ENCODE results near the gene ACKR2. TPM values are rescaled to one million over a fixed set of nuclear protein-coding genes. Genes with fewer than 3 reads are reported as not detected.

ACKR2 gene
- total RNA-seq, 6 experiments from 2014 or later: 0.09 to 0.10 (median 0.10) TPM; not detected in 3

DNA sequence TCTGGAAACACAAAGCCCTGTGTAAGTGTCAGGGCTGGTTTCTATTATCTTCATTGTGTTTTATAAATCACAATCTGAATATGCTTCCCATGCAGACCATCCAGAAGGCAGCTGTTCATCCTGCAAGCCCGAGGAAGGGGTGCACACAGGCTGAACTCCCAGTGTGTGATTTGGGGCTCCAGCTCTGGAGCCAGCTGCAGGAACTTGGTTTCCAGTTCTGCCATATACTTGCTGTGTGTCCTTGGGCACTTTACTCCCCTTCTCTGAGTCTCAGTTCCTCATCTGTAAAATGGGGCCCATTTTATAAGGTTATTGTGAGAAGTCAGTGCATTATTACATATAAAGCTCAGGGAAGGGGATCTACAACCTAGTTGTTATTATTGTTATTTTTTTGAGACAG, 43.8 kb downstream of the ACKR2 start:
- DNase-seq: no peak
- H3K27ac Mint-ChIP-seq: no peak overlapping the region
- TF ChIP-seq CTCF (IDR thresholded peaks at IDR 0.05): no peak
- H3K4me1 Mint-ChIP-seq (ENCODE audit: low read depth): no peaks in the 10 kb centered on the region
- H3K9me3 Mint-ChIP-seq: no peaks in the 10 kb centered on the region
- H3K27me3 Mint-ChIP-seq (ENCODE audit: insufficient read depth): peaks cover 20% of the 10 kb centered on the region
- H3K4me3 Mint-ChIP-seq: no peak overlapping the region
- no peaks in the 10 kb centered on the region for H3K36me3 Mint-ChIP-seq (ENCODE audit: low read depth)

DNA sequence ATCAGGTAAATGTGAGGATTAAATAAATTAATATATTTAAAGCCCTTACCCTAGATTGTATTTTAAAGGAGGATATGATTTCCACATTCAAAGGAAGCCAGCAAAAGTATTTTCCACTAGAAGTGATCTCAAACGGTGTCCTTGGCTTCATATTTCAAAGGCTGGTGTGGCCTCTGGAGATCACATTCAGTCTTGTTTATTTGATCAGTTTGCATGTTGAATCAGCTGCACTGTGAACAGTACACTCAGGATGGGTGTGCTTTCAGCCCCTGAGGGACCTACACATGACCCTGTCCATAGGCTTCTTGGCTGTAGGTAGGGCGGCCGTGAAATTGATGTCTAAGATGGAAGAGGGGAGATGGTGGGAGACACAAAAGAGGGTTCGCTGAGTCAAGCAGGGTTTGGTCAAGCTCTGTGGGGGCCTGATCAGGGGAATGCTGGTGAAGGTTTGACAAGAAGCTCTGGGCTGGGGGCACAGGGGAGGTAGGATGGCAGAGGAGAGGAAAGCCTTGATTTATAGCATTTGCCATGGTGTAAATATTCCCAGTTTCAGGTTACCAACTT, 44.6 kb downstream of the ACKR2 start:
- Mint-ChIP-seq H3K27me3 (ENCODE audit: insufficient read depth) (peaks cover 25% of the 10 kb centered on the region), H3K27ac (no peak overlapping the region), H3K4me1 (ENCODE audit: low read depth) (no peaks in the 10 kb centered on the region), H3K4me3 (no peak overlapping the region), H3K36me3 (ENCODE audit: low read depth) (no peaks in the 10 kb centered on the region), H3K9me3 (no peaks in the 10 kb centered on the region)
- DNase-seq: no peak
- TF ChIP-seq CTCF (IDR thresholded peaks at IDR 0.05): no peak

DNA sequence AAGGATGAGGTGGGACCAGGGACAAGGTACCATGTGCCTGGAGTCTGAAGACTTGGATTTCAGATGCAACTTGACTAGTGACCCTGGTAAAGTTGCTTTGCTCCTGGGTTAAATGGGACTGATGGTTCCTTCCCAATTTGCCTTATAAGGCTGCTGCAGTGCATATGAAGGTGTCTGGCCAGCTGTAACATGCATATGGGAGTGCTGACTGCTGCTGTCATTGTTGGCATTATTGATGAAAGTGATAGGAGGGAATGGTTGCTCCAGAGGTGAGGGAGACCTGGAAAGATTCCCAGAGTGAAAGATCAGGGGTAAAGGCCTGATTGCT, 45.9 kb downstream of the ACKR2 start:
- no peaks in the 10 kb centered on the region for H3K36me3 Mint-ChIP-seq (ENCODE audit: low read depth)
- TF ChIP-seq CTCF (IDR thresholded peaks at IDR 0.05): no peak
- DNase-seq: no peak
- no peaks in the 10 kb centered on the region for H3K9me3 Mint-ChIP-seq
- no peaks in the 10 kb centered on the region for H3K4me1 Mint-ChIP-seq (ENCODE audit: low read depth)
- no peak overlapping the region for H3K27ac Mint-ChIP-seq
- H3K4me3 Mint-ChIP-seq: no peak overlapping the region
- H3K27me3 Mint-ChIP-seq (ENCODE audit: insufficient read depth): peaks cover 32% of the 10 kb centered on the region

GRCh38 chr3:42855547-42856380, 46.5 kb downstream of the ACKR2 start:
- Mint-ChIP-seq H3K4me3 (no peak overlapping the region), H3K27ac (no peak overlapping the region), H3K4me1 (ENCODE audit: low read depth) (no peaks in the 10 kb centered on the region), H3K27me3 (ENCODE audit: insufficient read depth) (peaks cover 31% of the 10 kb centered on the region), H3K9me3 (no peaks in the 10 kb centered on the region), H3K36me3 (ENCODE audit: low read depth) (no peaks in the 10 kb centered on the region)
- TF ChIP-seq CTCF (IDR thresholded peaks at IDR 0.05): no peak
- DNase-seq: no peak

GRCh38 chr3:42856544-42856943, 47.3 kb downstream of the ACKR2 start:
- Mint-ChIP-seq H3K4me3 (no peak overlapping the region), H3K4me1 (ENCODE audit: low read depth) (no peaks in the 10 kb centered on the region), H3K36me3 (ENCODE audit: low read depth) (no peaks in the 10 kb centered on the region), H3K9me3 (no peaks in the 10 kb centered on the region; the same call in 1 of the 2 replicates), H3K27me3 (ENCODE audit: insufficient read depth) (peaks cover 37% of the 10 kb centered on the region), H3K27ac (no peak overlapping the region)
- no peak for DNase-seq
- TF ChIP-seq CTCF (IDR thresholded peaks at IDR 0.05): no peak
